Memory B cell (primary cell): ENCODE measurements around the gene IFT22.
"Not testable (repeated sequence)": the region's sequence is repeated elsewhere in the genome, so short reads cannot be mapped to it uniquely, and the experiment has no call there.

Source experiments
- ATAC-seq: fragments of 150-1000 bp; cut with Tn5 transposase; 2 replicates; pipeline ENCODE4 v1.10.0; 2021; ENCODE audit warnings: low read depth, mild to moderate bottlenecking, moderate library complexity
- DNase-seq, 2 donors: peaks; one replicate each; pipeline ENCODE4 v3.0.0; 2022; ENCODE audit warnings: low spot score in 2 of 2
- H3K27ac Mint-ChIP-seq: one replicate; pipeline ENCODE4 v1.8.0; 2022; ENCODE audit warnings: mild to moderate bottlenecking, moderate library complexity, mixed read lengths
- H3K27me3 Mint-ChIP-seq: one replicate; pipeline ENCODE4 v1.8.0; 2022; ENCODE audit warnings: mixed read lengths
- H3K36me3 Mint-ChIP-seq: one replicate; pipeline ENCODE4 v1.8.0; 2022; ENCODE audit warnings: mild to moderate bottlenecking, mixed read lengths
- H3K4me1 Mint-ChIP-seq: one replicate; pipeline ENCODE4 v1.8.0; 2022; ENCODE audit warnings: mixed read lengths
- H3K4me3 Mint-ChIP-seq: one replicate; pipeline ENCODE4 v1.8.0; 2022; ENCODE audit warnings: mild to moderate bottlenecking, moderate library complexity, mixed read lengths
- H3K9me3 Mint-ChIP-seq: one replicate; pipeline ENCODE4 v1.8.0; 2022; ENCODE audit warnings: mixed read lengths

The IFT22 gene

DNA sequence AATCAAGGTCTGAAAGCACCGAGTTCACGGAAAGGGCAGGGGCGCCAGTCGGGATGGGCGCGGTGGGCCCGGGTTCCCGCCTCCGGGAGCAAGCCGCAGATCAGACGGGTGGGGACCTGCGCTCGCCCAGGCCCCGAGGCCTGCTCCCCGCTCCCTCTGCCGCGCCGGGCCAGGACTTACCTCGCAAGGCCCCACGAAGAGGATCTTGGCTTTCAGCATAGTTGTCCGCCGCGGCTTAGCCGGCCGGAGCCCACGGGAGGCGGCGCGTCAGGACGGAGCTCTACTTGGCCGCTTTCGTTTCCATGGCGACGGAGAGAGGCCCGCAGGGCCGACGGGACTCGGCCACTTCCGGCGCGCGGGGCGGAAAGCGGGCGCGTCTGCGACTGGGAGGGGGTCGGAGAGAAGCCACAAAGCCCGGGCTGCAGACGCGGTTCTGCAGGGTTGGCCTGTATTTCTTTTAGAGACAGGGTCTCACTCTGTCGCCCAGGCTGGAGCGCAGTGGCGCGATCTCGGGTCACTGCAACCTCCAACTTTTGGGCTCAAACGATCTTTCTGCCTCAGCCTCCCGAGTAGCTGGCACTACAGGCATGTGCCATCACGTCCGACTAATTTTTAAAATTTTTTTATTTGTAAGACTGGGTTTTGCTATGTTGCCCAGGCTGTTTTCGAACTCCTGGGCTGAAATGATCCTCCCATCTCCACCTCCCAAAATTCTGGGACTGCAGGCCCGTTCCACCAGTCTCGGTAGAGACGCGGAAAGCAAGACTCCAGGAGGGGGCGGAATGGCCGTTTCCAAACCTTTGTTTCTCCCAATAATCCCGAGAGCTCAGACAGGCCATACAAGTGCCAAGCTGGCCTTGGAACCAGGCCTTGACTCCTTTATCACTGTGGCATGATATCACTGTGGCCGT, at the start of gene IFT22:
IFT22 (minus strand) TSS at position 322 of the 911 bp plus-strand sequence; CDS start at position 219, 103 bp downstream.
- peak; percentile 73 to 81 for DNase-seq
- Mint-ChIP-seq H3K4me3 (peak within 1 kb of the TSS; percentile 93), H3K9me3 (no peaks in the 10 kb centered on the region), H3K27me3 (no peaks in the 10 kb centered on the region), H3K36me3 (no peaks in the 10 kb centered on the region), H3K4me1 (peaks cover 5% of the 10 kb centered on the region), H3K27ac (peak within 1 kb of the TSS; percentile 87)
- ATAC-seq: peak; percentile 98

DNA sequence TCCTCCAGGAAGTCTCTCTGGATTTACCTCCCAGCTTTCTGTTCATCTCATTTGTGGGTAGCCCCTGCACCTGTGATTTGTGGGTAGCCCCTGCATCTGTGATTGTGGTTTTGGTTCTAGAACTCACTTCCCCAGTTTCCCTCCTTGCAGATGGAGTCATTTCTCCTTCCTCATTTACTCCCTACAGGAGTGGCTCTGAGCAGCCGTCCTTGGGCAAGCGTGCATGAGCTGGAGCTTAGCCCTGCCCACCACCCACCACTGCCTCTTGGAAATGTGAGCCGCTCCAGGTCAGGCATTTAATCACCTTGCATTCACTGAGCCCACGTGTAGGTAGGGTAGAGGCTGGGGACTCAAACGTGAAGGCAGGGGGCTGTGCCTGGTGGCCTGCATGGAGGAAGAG, 49.2 kb upstream of the IFT22 start:
- peaks cover 20% of the 10 kb centered on the region for H3K27me3 Mint-ChIP-seq
- H3K9me3 Mint-ChIP-seq: peaks cover 1% of the 10 kb centered on the region
- no peaks in the 10 kb centered on the region for H3K36me3 Mint-ChIP-seq
- no peak overlapping the region for H3K4me3 Mint-ChIP-seq
- ATAC-seq: peak; percentile 35
- DNase-seq: no peak
- peaks cover 6% of the 10 kb centered on the region for H3K4me1 Mint-ChIP-seq
- H3K27ac Mint-ChIP-seq: no peak overlapping the region

DNA sequence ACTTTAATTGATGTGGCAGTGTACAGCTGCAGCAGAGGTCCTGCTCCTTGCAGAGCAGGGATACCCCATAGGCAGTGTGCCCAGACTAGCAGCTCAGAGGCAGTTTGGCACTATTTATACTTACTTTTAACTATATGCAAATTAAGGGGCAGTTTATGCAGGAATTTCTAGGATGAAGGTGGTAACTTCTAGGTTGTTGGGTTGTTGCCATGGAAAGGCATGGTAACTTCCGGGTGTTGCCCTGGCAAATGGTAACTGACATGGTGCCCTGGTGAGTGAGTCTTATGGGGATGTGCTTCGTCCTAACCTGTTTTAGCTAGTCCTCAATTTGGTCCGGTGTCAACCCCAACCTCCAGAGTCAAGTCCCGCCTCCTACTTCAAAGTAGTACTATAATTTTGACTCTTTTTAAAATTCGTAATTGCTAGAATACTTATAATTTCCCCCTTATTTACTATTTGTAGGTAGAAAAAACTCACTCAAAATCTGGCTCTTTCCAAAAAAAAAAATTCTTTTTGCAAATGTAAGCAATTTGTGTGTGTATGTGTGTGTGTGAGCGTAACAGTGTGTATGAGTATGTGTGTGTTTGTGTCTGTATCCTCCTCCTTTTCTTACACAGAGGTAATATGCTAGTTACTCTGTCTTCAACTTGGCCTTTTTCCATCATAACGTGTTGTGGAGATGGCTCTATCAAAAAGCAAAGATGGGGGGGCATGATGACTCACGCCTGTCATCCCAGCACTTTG, 47.0 kb upstream of the IFT22 start:
- Mint-ChIP-seq H3K4me3 (no peak overlapping the region), H3K4me1 (peaks cover 6% of the 10 kb centered on the region)
- ATAC-seq: no peak

DNA sequence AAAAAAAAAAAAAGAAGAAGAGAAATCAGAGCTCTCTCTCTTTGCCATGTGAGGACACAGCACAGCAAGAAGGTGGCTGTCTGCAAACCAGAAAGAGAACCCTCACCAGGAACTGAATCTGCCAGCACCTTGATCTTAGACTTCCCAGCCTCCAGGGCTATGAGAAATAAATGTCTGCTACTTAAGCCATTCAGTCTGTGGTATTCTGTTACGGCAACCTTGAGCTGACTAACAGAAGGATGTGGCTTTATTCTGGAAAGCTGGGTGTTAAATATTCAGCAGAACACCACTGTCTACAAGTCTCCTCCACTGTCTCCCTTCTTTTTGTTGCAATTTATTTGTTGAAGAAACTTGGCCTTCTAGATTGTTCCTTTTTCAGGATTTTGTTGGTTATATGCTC, 46.1 kb upstream of the IFT22 start:
- DNase-seq (no peak), ATAC-seq (no peak)
- Mint-ChIP-seq H3K9me3 (peaks cover 1% of the 10 kb centered on the region), H3K4me3 (no peak overlapping the region), H3K36me3 (no peaks in the 10 kb centered on the region), H3K27ac (no peak overlapping the region), H3K27me3 (peaks cover 19% of the 10 kb centered on the region), H3K4me1 (peaks cover 6% of the 10 kb centered on the region)

More for the DNA sequence above, 47.0 kb upstream of the IFT22 start:
- peaks cover 22% of the 10 kb centered on the region for H3K27me3 Mint-ChIP-seq
- no peaks in the 10 kb centered on the region for H3K36me3 Mint-ChIP-seq
- peaks cover 1% of the 10 kb centered on the region for H3K9me3 Mint-ChIP-seq
- DNase-seq: no peak
- no peak overlapping the region for H3K27ac Mint-ChIP-seq

DNA sequence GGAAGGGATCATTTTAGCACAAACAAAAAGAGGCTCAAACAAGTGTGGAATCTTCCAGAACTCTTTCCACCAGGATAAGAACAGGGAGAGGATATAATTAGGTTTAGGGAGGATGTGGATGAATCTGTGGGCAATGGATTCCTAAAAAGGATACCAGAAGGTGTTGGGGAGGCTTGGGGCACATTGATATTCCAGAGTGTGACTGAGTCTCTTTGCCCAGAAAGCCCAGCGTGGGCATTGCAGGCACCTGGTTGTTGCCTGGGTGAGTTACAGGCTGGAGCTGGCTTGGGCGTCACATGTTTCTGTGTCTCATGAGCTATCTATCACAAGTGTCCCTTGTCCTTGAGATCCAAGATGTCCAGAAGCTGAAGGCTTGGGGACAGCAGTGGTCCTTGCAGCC, 44.3 kb upstream of the IFT22 start:
- DNase-seq: no peak
- H3K36me3 Mint-ChIP-seq: no peaks in the 10 kb centered on the region
- no peak for ATAC-seq
- peaks cover 6% of the 10 kb centered on the region for H3K4me1 Mint-ChIP-seq
- H3K9me3 Mint-ChIP-seq: peaks cover 1% of the 10 kb centered on the region
- no peak overlapping the region for H3K27ac Mint-ChIP-seq
- no peak overlapping the region for H3K4me3 Mint-ChIP-seq
- peaks cover 16% of the 10 kb centered on the region for H3K27me3 Mint-ChIP-seq

DNA sequence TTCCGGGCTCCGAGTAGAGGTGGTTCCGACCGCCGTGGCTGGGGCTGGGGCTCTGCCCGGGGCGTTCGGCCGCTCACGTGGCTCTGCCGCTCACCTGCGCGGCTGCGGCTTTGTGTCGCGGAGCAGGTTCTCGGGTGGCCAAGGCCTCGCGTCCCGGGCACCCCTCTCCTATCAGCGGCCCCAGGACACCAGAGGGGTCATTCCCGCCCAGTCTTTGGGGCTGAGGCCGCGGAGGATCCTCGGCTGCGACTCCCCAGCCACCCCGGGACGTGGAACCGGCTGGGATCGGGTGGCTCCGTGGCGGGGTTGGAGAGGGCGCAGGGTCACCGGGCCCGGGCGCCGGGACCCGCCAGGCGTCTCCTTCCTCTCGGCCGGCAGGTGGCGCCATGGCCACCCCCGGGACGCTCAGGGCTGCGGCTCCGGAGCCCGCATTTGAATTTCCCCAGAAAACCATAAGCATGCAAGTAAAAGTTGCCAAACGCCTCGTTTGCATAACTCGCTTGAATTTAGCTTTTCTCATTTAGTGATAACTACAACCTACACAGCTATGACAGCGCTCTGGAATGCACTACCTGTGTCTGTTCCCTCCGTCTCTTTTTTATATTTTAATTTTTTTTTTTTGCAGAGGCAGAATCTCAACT, 42.2 kb upstream of the IFT22 start:
- DNase-seq (peak; percentile 69 to 83), ATAC-seq (peak; percentile 95)
- peaks cover 9% of the 10 kb centered on the region for H3K27me3 Mint-ChIP-seq
- no peaks in the 10 kb centered on the region for H3K4me1 Mint-ChIP-seq
- H3K4me3 Mint-ChIP-seq: peak overlapping the region; percentile 37
- H3K27ac Mint-ChIP-seq: no peak overlapping the region
- H3K9me3 Mint-ChIP-seq: peaks cover 1% of the 10 kb centered on the region
- no peaks in the 10 kb centered on the region for H3K36me3 Mint-ChIP-seq

DNA sequence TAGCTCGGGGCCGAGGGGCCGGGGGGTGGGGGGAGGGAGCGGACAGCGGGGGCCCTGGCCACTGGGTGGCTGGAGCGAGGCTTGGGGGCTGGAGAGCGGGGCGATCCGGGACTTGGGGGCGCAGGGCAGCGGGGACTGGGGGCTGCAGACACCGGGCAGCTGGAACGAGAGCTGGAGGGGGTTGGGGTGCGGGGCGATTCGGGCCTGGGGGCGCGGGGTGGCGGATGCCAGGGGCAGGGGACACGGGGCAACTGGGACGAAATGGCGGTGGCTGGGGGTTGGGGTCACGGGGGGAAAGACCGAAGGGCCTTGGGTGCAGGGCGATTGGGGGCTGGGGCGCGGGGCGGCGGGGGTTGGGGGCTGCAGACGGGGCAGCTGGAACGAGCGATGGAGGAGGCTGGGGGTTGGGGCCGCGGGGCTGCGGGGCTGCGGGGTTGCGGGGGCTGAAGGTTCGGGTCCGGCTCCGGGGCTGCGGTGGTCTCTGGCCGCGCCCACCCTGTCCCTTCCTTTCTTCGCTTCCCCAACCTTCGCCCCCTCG, 41.7 kb upstream of the IFT22 start:
- DNase-seq (no peak), ATAC-seq (no peak)
- Mint-ChIP-seq H3K27me3 (peaks cover 9% of the 10 kb centered on the region), H3K36me3 (no peaks in the 10 kb centered on the region), H3K4me1 (no peaks in the 10 kb centered on the region), H3K9me3 (peaks cover 1% of the 10 kb centered on the region), H3K4me3 (peak overlapping the region; percentile 37), H3K27ac (no peak overlapping the region)

DNA sequence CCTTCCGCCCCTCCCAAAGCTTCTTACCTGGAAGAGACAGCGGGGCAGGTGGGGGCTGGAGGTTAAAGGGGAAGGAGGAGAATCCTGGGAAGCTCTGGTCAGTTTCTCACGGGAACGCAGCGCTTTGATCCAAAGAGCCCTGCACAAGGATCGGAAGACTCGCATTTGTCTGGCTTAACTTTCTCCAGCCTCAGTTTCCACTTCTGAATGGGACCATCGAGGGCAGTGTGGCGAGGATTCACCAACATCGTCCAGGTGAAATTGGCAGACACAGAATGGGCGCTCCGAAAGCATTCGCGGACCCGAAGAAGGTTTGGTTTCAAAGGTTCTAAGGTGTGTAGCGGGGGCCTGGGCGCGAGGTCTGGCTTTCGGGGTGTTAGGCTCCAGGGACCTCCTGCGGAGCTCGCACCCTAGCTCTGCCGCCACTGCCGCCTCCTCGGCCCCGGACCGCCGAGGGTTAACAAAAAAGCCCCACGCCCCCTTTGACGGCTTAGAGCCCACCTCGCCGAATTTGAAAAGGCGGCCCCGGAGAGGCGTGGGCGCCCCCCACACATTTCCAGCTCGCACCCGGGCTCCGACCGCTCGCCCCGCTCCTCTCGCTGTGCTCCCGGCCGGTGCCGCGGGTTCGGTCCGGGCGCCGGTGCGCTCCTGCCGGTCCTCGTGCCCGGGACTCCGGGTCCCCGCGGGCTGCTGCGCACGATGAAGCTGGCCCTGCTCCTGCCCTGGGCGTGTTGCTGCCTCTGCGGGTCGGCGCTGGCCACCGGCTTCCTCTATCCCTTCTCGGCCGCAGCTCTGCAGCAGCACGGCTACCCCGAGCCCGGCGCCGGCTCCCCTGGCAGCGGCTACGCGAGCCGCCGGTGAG, 41.0 kb upstream of the IFT22 start, which contains the start of gene COL26A1:
COL26A1 (plus strand) TSS at position 542 of the 862 bp plus-strand sequence; CDS start at position 700, 158 bp downstream.
- DNase-seq: peak; percentile 6 to 28
- Mint-ChIP-seq H3K27me3 (peaks cover 9% of the 10 kb centered on the region), H3K4me1 (no peaks in the 10 kb centered on the region), H3K4me3 (peak within 1 kb of the TSS; percentile 37), H3K36me3 (no peaks in the 10 kb centered on the region), H3K27ac (no peak within 1 kb of the TSS), H3K9me3 (no peaks in the 10 kb centered on the region)
- no peak for ATAC-seq

DNA sequence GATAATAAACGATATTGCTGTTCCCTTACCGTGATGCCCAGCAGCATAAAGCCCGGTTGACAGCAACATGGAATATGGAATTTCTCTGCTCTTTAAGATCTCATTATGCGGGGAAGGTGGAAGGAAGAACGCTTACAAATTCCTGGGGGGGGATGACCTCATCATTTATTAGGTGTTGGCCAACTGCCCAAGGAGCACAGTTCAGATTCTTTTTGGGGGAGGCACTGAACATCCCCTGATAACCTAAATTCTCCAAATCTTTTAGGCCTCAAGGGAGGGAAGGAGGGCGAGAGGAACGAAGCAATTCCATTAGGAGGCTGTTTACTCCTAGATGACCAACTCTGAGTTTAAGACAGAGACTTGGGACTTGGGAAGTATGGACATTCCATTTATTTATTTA, 35.8 kb upstream of the IFT22 start:
- Mint-ChIP-seq H3K36me3 (no peaks in the 10 kb centered on the region), H3K27ac (no peak overlapping the region), H3K9me3 (no peaks in the 10 kb centered on the region), H3K4me1 (no peaks in the 10 kb centered on the region), H3K4me3 (no peak overlapping the region), H3K27me3 (peaks cover 11% of the 10 kb centered on the region)
- ATAC-seq (no peak), DNase-seq (no peak)

DNA sequence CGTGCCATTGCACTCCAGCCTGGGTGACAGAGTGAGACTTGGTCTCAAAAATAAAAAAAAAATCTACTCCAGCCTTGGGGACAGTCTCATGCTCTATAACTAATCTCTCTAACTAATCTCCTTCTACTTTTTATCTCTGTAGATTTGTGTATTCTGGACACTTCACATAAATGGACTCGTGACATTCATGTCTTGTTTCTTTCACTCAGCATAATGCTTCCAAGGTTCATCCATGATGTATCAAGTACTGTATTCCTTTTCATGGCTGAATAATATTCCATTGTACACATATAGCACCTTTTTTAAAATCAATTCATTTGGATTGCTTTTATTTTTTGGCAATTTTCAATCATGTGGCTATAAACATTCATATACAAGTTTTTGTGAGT, 31.3 kb upstream of the IFT22 start:
- no peaks in the 10 kb centered on the region for H3K4me1 Mint-ChIP-seq

DNA sequence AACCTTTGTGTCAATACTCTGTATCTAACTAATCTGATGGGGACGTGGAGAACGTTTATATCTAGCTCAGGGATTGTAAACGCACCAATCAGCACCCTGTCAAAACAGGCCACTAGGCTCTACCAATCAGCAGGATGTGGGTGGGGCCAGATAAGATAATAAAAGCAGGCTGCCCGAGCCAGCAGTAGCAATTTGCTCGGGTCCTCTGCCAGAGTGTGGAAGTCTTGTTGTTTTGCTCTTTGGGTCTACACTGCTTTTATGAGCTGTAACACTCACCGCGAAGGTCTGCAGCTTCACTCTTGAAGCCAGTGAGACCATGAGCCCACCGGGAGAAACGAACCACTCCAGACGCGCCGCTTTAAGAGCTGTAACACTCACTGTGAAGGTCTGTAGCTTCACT, 27.7 kb upstream of the IFT22 start:
- DNase-seq, H3K4me3 Mint-ChIP-seq, ATAC-seq, H3K4me1 Mint-ChIP-seq, H3K9me3 Mint-ChIP-seq, H3K27ac Mint-ChIP-seq, H3K36me3 Mint-ChIP-seq: not testable (repeated sequence)
- H3K27me3 Mint-ChIP-seq: peaks cover 16% of the 10 kb centered on the region

More for the DNA sequence above, 31.3 kb upstream of the IFT22 start:
- DNase-seq (no peak), ATAC-seq (no peak)
- H3K27ac Mint-ChIP-seq: no peak overlapping the region
- no peaks in the 10 kb centered on the region for H3K36me3 Mint-ChIP-seq
- peaks cover 17% of the 10 kb centered on the region for H3K27me3 Mint-ChIP-seq
- no peak overlapping the region for H3K4me3 Mint-ChIP-seq
- H3K9me3 Mint-ChIP-seq: no peaks in the 10 kb centered on the region

DNA sequence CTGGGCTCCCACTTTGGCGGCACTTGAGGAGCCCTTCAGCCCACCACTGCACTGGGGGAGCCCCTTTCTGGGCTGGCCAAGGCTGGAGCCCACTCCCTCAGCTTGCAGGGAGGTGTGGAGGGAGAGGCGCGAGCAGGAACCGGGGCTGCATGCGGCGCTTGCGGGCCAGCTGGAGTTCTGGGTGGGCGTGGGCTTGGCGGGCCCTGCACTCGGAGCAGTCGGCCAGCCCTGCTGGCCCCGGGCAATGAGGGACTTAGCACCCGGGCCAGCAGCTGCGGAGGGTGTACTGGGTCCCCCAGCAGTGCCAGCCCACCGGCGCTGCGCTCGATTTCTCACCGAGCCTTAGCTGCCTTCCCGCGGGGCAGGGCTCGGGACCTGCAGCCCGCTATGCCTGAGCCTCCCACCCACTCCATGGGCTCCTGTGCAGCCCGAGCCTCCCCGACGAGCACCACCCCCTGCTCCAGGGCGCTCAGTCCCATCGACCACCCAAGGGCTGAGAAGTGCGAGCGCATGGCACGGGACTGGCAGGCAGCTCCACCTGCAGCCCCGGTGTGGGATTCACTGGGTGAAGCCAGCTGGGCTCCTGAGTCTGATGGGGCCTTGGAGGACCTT, 26.9 kb upstream of the IFT22 start:
- not testable (repeated sequence) for H3K4me1 Mint-ChIP-seq, DNase-seq, H3K4me3 Mint-ChIP-seq, ATAC-seq, H3K36me3 Mint-ChIP-seq, H3K27ac Mint-ChIP-seq, H3K9me3 Mint-ChIP-seq
- H3K27me3 Mint-ChIP-seq: peaks cover 14% of the 10 kb centered on the region

DNA sequence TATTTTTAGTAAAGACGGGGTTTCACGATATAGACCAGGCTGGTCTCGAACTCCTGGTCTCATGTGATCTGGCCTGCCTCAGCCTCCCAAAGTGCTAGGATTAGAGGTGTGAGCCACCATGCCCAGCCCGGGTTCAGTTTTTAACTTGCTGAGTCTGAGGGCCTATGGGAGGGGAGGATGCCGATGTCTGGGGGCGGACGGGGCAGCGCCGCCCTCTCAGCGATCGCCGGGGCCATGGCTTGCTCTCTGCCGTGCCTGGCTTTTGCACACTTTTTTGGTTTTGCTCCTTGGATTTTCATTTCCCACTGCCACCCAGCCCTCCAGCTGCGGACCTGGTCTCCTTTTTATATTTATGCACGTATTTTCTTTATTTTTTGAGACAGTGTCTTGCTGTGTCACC, 25.9 kb upstream of the IFT22 start:
- Mint-ChIP-seq H3K9me3 (no peaks in the 10 kb centered on the region), H3K4me1 (no peaks in the 10 kb centered on the region), H3K4me3 (no peak overlapping the region), H3K36me3 (no peaks in the 10 kb centered on the region), H3K27ac (no peak overlapping the region), H3K27me3 (peaks cover 13% of the 10 kb centered on the region)
- ATAC-seq: no peak
- no peak for DNase-seq
